CD4-positive, CD25-positive, alpha-beta regulatory T cell (primary cell): ENCODE measurements around the gene PTGES3L. TPM values are rescaled to one million over a fixed set of nuclear protein-coding genes. Genes with fewer than 3 reads are reported as not detected.
A peak's percentile ranks its signal among the peaks of the same experiment; 100 is the strongest.

Experiments used
- ATAC-seq, 2 donors: fragments of 150-1000 bp; cut with Tn5 transposase; one replicate each; pipeline ENCODE4 v1.10.0; 2021; ENCODE audit warnings: low read depth in 2 of 2, moderate number of reproducible peaks in 2 of 2, moderate library complexity in 1 of 2
- DNase-seq, 3 donors: peaks; one replicate each; pipeline versions ENCODE4 v3.0.0 to v3.0.0-alpha.2; 2012 to 2022; ENCODE audit warnings: mixed read lengths in 1 of 3
- H3K27ac ChIP-seq: one replicate; pipeline ENCODE4 v1.7.0; 2013; ENCODE audit warnings: mild to moderate bottlenecking, low read length; ENCODE audit not compliant: insufficient read depth, poor library complexity, severe bottlenecking
- H3K27me3 ChIP-seq: one replicate; pipeline ENCODE4 v1.7.0; 2013; ENCODE audit warnings: low read length; ENCODE audit not compliant: control insufficient read depth, insufficient read depth
- H3K36me3 ChIP-seq: one replicate; pipeline ENCODE4 v1.7.0; 2013; ENCODE audit warnings: mild to moderate bottlenecking, low read length, moderate library complexity; ENCODE audit not compliant: control insufficient read depth, insufficient read depth
- H3K4me1 ChIP-seq: 2 replicates; pipeline ENCODE4 v1.7.0; 2013; ENCODE audit warnings: mild to moderate bottlenecking, low read length; ENCODE audit not compliant: insufficient read depth, control insufficient read depth, poor library complexity, severe bottlenecking
- H3K4me3 ChIP-seq: one replicate; pipeline ENCODE4 v1.7.0; 2013; ENCODE audit warnings: low read depth, mild to moderate bottlenecking, low read length, moderate library complexity
- H3K9me3 ChIP-seq, 2 experiments: 1 replicate in 1 of 2; 2 replicates in 1 of 2; pipeline ENCODE4 v1.7.0; 2013; ENCODE audit warnings: low read length in 2 of 2, mild to moderate bottlenecking in 1 of 2, moderate library complexity in 1 of 2; ENCODE audit not compliant: control insufficient read depth in 2 of 2
- H3K27ac Mint-ChIP-seq, 3 donors: one replicate each; pipeline ENCODE4 v1.8.0; 2020 to 2022; ENCODE audit warnings: mild to moderate bottlenecking in 3 of 3, mixed read lengths in 3 of 3, moderate library complexity in 2 of 3
- H3K27me3 Mint-ChIP-seq: one replicate; pipeline ENCODE4 v1.8.0; 2022; ENCODE audit warnings: mild to moderate bottlenecking, mixed read lengths
- H3K36me3 Mint-ChIP-seq: one replicate; pipeline ENCODE4 v1.8.0; 2020; ENCODE audit warnings: mixed read lengths
- H3K4me1 Mint-ChIP-seq, 4 donors: one replicate each; pipeline ENCODE4 v1.8.0; 2020 to 2022; ENCODE audit warnings: mixed read lengths in 4 of 4, mild to moderate bottlenecking in 1 of 4
- H3K4me3 Mint-ChIP-seq, 4 donors: one replicate each; pipeline ENCODE4 v1.8.0; 2020 to 2022; ENCODE audit warnings: mild to moderate bottlenecking in 4 of 4, mixed read lengths in 4 of 4, moderate library complexity in 3 of 4
- H3K9me3 Mint-ChIP-seq, 7 donors: one replicate each; pipeline ENCODE4 v1.8.0; 2020 to 2022; ENCODE audit warnings: mixed read lengths in 7 of 7, mild to moderate bottlenecking in 3 of 7, moderate library complexity in 2 of 7
- polyA plus RNA-seq, 4 donors: library from polyadenylated mRNA; unstranded; fragments of 300-500 nt; fragmentation: Illumina TruSeq; gene quantifications; one replicate each; pipeline ENCODE4 v1.2.3, GENCODE V29; 2021
- total RNA-seq: library from RNA; stranded (reverse); gene quantifications from one replicate; pipeline ENCODE4 v1.2.3, GENCODE V29; 2022

The PTGES3L gene
- total and polyA plus RNA-seq, 5 donors from 2014 or later = 1.5 TPM; not detected in 4

GRCh38 chr17:43018008-43018853 is 38.4 kb upstream of the PTGES3L start:
- no peaks in the 10 kb centered on the region for H3K27me3 ChIP-seq
- Mint-ChIP-seq H3K36me3 (peaks cover 10% of the 10 kb centered on the region), H3K4me1 (peaks cover 0 to 39% (median 9%) of the 10 kb centered on the region in 4 donors), H3K4me3 (peak overlapping the region in 2 of 4 donors; percentile 52 to 94), H3K9me3 (peaks cover 0 to 1% (median 0%) of the 10 kb centered on the region in 7 donors), H3K27ac (peak overlapping the region in 1 of 3 donors; percentile 83), H3K27me3 (no peaks in the 10 kb centered on the region)
- H3K4me3 ChIP-seq = no peak overlapping the region
- DNase-seq (peak in 2 of 3 donors; percentile 15 to 21), ATAC-seq (peak; percentile 25 to 41)
- H3K9me3 ChIP-seq = no peaks in the 10 kb centered on the region
- H3K27ac ChIP-seq = no peak overlapping the region
- peaks cover 17% of the 10 kb centered on the region for H3K36me3 ChIP-seq
- peaks cover 7% of the 10 kb centered on the region for H3K4me1 ChIP-seq

- peaks cover 25% of the 10 kb centered on the region for H3K36me3 ChIP-seq
- H3K4me3 Mint-ChIP-seq = no peak overlapping the region
- ATAC-seq (no peak), DNase-seq (no peak)
- peaks cover 0 to 1% (median 0%) of the 10 kb centered on the region in 7 donors for H3K9me3 Mint-ChIP-seq
- no peaks in the 10 kb centered on the region for H3K27me3 ChIP-seq
- H3K4me3 ChIP-seq = no peak overlapping the region
- H3K36me3 Mint-ChIP-seq = peaks cover 17% of the 10 kb centered on the region
- H3K27me3 Mint-ChIP-seq = no peaks in the 10 kb centered on the region
- no peak overlapping the region for H3K27ac Mint-ChIP-seq
- H3K9me3 ChIP-seq = no peaks in the 10 kb centered on the region
- H3K27ac ChIP-seq = no peak overlapping the region
- H3K4me1 Mint-ChIP-seq = peaks cover 6 to 38% (median 13%) of the 10 kb centered on the region in 4 donors
- H3K4me1 ChIP-seq = no peaks in the 10 kb centered on the region
Observed at GRCh38 chr17:43016216-43016615, 36.3 kb upstream of the PTGES3L start.

GRCh38 chr17:43015579-43015978 is 35.7 kb upstream of the PTGES3L start:
- H3K9me3 Mint-ChIP-seq = no peaks in the 10 kb centered on the region
- H3K4me3 Mint-ChIP-seq = peak overlapping the region in 1 of 4 donors; percentile 11
- H3K36me3 Mint-ChIP-seq = peaks cover 17% of the 10 kb centered on the region
- no peaks in the 10 kb centered on the region for H3K4me1 ChIP-seq
- DNase-seq (no peak), ATAC-seq (no peak)
- H3K36me3 ChIP-seq = peaks cover 25% of the 10 kb centered on the region
- no peaks in the 10 kb centered on the region for H3K27me3 ChIP-seq
- peaks cover 7 to 37% (median 17%) of the 10 kb centered on the region in 4 donors for H3K4me1 Mint-ChIP-seq
- no peak overlapping the region for H3K4me3 ChIP-seq
- peak overlapping the region in 1 of 3 donors; percentile 62 for H3K27ac Mint-ChIP-seq
- no peak overlapping the region for H3K27ac ChIP-seq
- no peaks in the 10 kb centered on the region for H3K9me3 ChIP-seq
- no peaks in the 10 kb centered on the region for H3K27me3 Mint-ChIP-seq

GRCh38 chr17:43014649-43015542 is 35.0 kb upstream of the PTGES3L start:
- Histone ChIP-seq H3K27me3 (no peaks in the 10 kb centered on the region), H3K36me3 (peaks cover 25% of the 10 kb centered on the region), H3K4me1 (no peaks in the 10 kb centered on the region), H3K9me3 (no peaks in the 10 kb centered on the region), H3K4me3 (no peak overlapping the region), H3K27ac (no peak overlapping the region)
- Mint-ChIP-seq H3K4me1 (peaks cover 10 to 37% (median 23%) of the 10 kb centered on the region in 4 donors), H3K27ac (peak overlapping the region in 2 of 3 donors; percentile 62 to 76), H3K36me3 (peaks cover 17% of the 10 kb centered on the region), H3K9me3 (no peaks in the 10 kb centered on the region), H3K27me3 (no peaks in the 10 kb centered on the region), H3K4me3 (no peak overlapping the region)
- no peak for ATAC-seq
- DNase-seq = no peak

- Mint-ChIP-seq H3K27me3 (no peaks in the 10 kb centered on the region), H3K27ac (no peak overlapping the region), H3K36me3 (peaks cover 17% of the 10 kb centered on the region), H3K4me1 (peaks cover 10 to 33% (median 20%) of the 10 kb centered on the region in 4 donors), H3K4me3 (no peak overlapping the region), H3K9me3 (no peaks in the 10 kb centered on the region)
- no peak overlapping the region for H3K27ac ChIP-seq
- H3K9me3 ChIP-seq = no peaks in the 10 kb centered on the region
- H3K4me3 ChIP-seq = no peak overlapping the region
- H3K27me3 ChIP-seq = no peaks in the 10 kb centered on the region
- DNase-seq (no peak), ATAC-seq (no peak)
- H3K36me3 ChIP-seq = peaks cover 25% of the 10 kb centered on the region
- H3K4me1 ChIP-seq = no peaks in the 10 kb centered on the region
Observed at GRCh38 chr17:43014020-43014648, 34.3 kb upstream of the PTGES3L start.

GRCh38 chr17:43013296-43013695 is 33.4 kb upstream of the PTGES3L start:
- Histone ChIP-seq H3K9me3 (no peaks in the 10 kb centered on the region), H3K36me3 (peaks cover 25% of the 10 kb centered on the region), H3K27me3 (no peaks in the 10 kb centered on the region), H3K27ac (no peak overlapping the region), H3K4me3 (no peak overlapping the region), H3K4me1 (peaks cover 2% of the 10 kb centered on the region)
- H3K27ac Mint-ChIP-seq = peak overlapping the region in 1 of 3 donors; percentile 73
- ATAC-seq (no peak), DNase-seq (no peak)
- no peaks in the 10 kb centered on the region for H3K9me3 Mint-ChIP-seq
- H3K4me1 Mint-ChIP-seq = peaks cover 5 to 29% (median 17%) of the 10 kb centered on the region in 4 donors
- H3K27me3 Mint-ChIP-seq = no peaks in the 10 kb centered on the region
- H3K4me3 Mint-ChIP-seq = no peak overlapping the region
- H3K36me3 Mint-ChIP-seq = peaks cover 17% of the 10 kb centered on the region

- H3K9me3 ChIP-seq = no peaks in the 10 kb centered on the region
- peak overlapping the region in 1 of 4 donors; percentile 27 for H3K4me3 Mint-ChIP-seq
- H3K4me1 ChIP-seq = peaks cover 3% of the 10 kb centered on the region
- H3K4me1 Mint-ChIP-seq = peaks cover 5 to 30% (median 18%) of the 10 kb centered on the region in 4 donors
- peaks cover 17% of the 10 kb centered on the region for H3K36me3 Mint-ChIP-seq
- H3K27ac Mint-ChIP-seq = peak overlapping the region in 2 of 3 donors; percentile 68 to 86
- no peaks in the 10 kb centered on the region for H3K27me3 Mint-ChIP-seq
- H3K9me3 Mint-ChIP-seq = no peaks in the 10 kb centered on the region
- no peak overlapping the region for H3K27ac ChIP-seq
- DNase-seq = no peak
- H3K27me3 ChIP-seq = no peaks in the 10 kb centered on the region
- peaks cover 25% of the 10 kb centered on the region for H3K36me3 ChIP-seq
- ATAC-seq = no peak
- H3K4me3 ChIP-seq = no peak overlapping the region
Observed at GRCh38 chr17:43011728-43012472, 32.0 kb upstream of the PTGES3L start.
